ENCODE data around the gene KRTAP10-11. TPM values are rescaled to one million over a fixed set of nuclear protein-coding genes. Genes with fewer than 3 reads are reported as not detected.

Gene KRTAP10-11
- total RNA-seq, 1 donor from 2014 or later = not detected

GRCh38 chr21:44618504-44618903, 27.7 kb upstream of the KRTAP10-11 start:
- DNase-seq (ENCODE audit: low spot score) = no peak
- Mint-ChIP-seq H3K36me3 (no peaks in the 10 kb centered on the region), H3K27me3 (ENCODE audit: insufficient read depth, low read depth) (peaks cover 2% of the 10 kb centered on the region), H3K9me3 (peaks cover 38% of the 10 kb centered on the region), H3K4me1 (no peaks in the 10 kb centered on the region), H3K27ac (no peak overlapping the region), H3K4me3 (no peak overlapping the region)
- no peaks in the 10 kb centered on the region for H3F3A ChIP-seq (ENCODE audit: low read depth)
- H3K9ac ChIP-seq = no peak overlapping the region
- no peak overlapping the region for H3K4me2 ChIP-seq
- no peaks in the 10 kb centered on the region for H3K27me3 ChIP-seq
- no peak overlapping the region for H2AFZ ChIP-seq (replicated peaks)
- H3K79me2 ChIP-seq (ENCODE audit: low read depth) = no peaks in the 10 kb centered on the region
- H4K20me1 ChIP-seq (ENCODE audit: low read depth) = no peaks in the 10 kb centered on the region
- H3K4me1 ChIP-seq = peaks cover 5% of the 10 kb centered on the region
- peaks cover 6% of the 10 kb centered on the region for H3K9me3 ChIP-seq (ENCODE audit: low read depth)
- TF ChIP-seq EZH2phosphoT487 (IDR thresholded peaks at IDR 0.05) = no peak
- TF ChIP-seq CTCF (IDR thresholded peaks at IDR 0.05) = peak; percentile 30
- TF ChIP-seq EZH2 (IDR thresholded peaks at IDR 0.05) = no peak
- no peak overlapping the region for H3K27ac ChIP-seq
- no peaks in the 10 kb centered on the region for H3K36me3 ChIP-seq
- H3K4me3 ChIP-seq = no peak overlapping the region

GRCh38 chr21:44618909-44619308, 27.3 kb upstream of the KRTAP10-11 start:
- H3K4me1 Mint-ChIP-seq = no peaks in the 10 kb centered on the region
- H3K4me3 ChIP-seq = no peak overlapping the region
- H3K4me3 Mint-ChIP-seq = no peak overlapping the region
- H3K27ac Mint-ChIP-seq = no peak overlapping the region
- H3K9ac ChIP-seq = no peak overlapping the region
- no peaks in the 10 kb centered on the region for H3K79me2 ChIP-seq (ENCODE audit: low read depth)
- DNase-seq (ENCODE audit: low spot score) = no peak
- peaks cover 2% of the 10 kb centered on the region for H3K27me3 Mint-ChIP-seq (ENCODE audit: insufficient read depth, low read depth)
- H4K20me1 ChIP-seq (ENCODE audit: low read depth) = no peaks in the 10 kb centered on the region
- TF ChIP-seq CTCF (IDR thresholded peaks at IDR 0.05) (no peak), EZH2phosphoT487 (IDR thresholded peaks at IDR 0.05) (no peak), EZH2 (IDR thresholded peaks at IDR 0.05) (no peak)
- H3K36me3 ChIP-seq = no peaks in the 10 kb centered on the region
- H3K9me3 Mint-ChIP-seq = peaks cover 42% of the 10 kb centered on the region
- peaks cover 5% of the 10 kb centered on the region for H3K4me1 ChIP-seq
- no peaks in the 10 kb centered on the region for H3K27me3 ChIP-seq
- H3K9me3 ChIP-seq (ENCODE audit: low read depth) = peaks cover 10% of the 10 kb centered on the region
- H3K27ac ChIP-seq = no peak overlapping the region
- H3F3A ChIP-seq (ENCODE audit: low read depth) = no peaks in the 10 kb centered on the region
- H2AFZ ChIP-seq (replicated peaks) = no peak overlapping the region
- no peaks in the 10 kb centered on the region for H3K36me3 Mint-ChIP-seq
- H3K4me2 ChIP-seq = no peak overlapping the region

- Mint-ChIP-seq H3K4me1 (no peaks in the 10 kb centered on the region), H3K4me3 (no peak overlapping the region), H3K27me3 (ENCODE audit: insufficient read depth, low read depth) (peaks cover 2% of the 10 kb centered on the region), H3K27ac (no peak overlapping the region), H3K36me3 (no peaks in the 10 kb centered on the region), H3K9me3 (peaks cover 49% of the 10 kb centered on the region)
- no peaks in the 10 kb centered on the region for H4K20me1 ChIP-seq (ENCODE audit: low read depth)
- H3K4me1 ChIP-seq = peaks cover 5% of the 10 kb centered on the region
- no peaks in the 10 kb centered on the region for H3K36me3 ChIP-seq
- no peak overlapping the region for H3K4me3 ChIP-seq
- TF ChIP-seq EZH2phosphoT487 (IDR thresholded peaks at IDR 0.05) (no peak), EZH2 (IDR thresholded peaks at IDR 0.05) (no peak), CTCF (IDR thresholded peaks at IDR 0.05) (no peak)
- H3K9me3 ChIP-seq (ENCODE audit: low read depth) = peaks cover 13% of the 10 kb centered on the region
- no peak for DNase-seq (ENCODE audit: low spot score)
- no peaks in the 10 kb centered on the region for H3K79me2 ChIP-seq (ENCODE audit: low read depth)
- H2AFZ ChIP-seq (replicated peaks) = no peak overlapping the region
- H3K27me3 ChIP-seq = no peaks in the 10 kb centered on the region
- H3K9ac ChIP-seq = no peak overlapping the region
- no peak overlapping the region for H3K27ac ChIP-seq
- H3K4me2 ChIP-seq = no peak overlapping the region
- no peaks in the 10 kb centered on the region for H3F3A ChIP-seq (ENCODE audit: low read depth)
Measured at GRCh38 chr21:44619886-44620285, 26.3 kb upstream of the KRTAP10-11 start.
